Measurements from ENCODE around the gene CAPZA2. TPM values are rescaled to one million over a fixed set of nuclear protein-coding genes. Genes with fewer than 3 reads are reported as not detected.
"Not testable (repeated sequence)": the region's sequence is repeated elsewhere in the genome, so short reads cannot be mapped to it uniquely, and the experiment has no call there.

The CAPZA2 gene
- total RNA-seq, 2 experiments from 2014 or later: 131 to 135 TPM

DNA sequence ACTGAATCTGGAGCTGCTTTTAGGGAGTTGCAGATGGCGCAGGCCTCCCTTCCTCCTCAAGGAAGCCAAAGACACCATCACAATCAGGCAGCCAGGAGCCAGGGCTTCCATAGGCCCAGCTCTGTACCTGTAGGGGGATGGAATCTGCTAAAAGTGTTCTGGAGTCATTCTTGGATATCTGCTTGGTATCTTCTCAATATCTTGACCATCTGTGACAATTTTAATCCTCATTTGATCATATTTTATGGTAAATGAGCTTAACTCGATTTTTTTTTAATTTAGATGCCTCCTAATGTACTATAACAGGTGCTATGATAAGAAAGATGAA lies 94.1 kb downstream of the CAPZA2 start:
- POLR2A ChIA-PET: no interaction called here
- DNase-seq (no peak), ATAC-seq (ENCODE audit: low read depth) (no peak)
- Mint-ChIP-seq H3K4me1 (peaks cover 19% of the 10 kb centered on the region), H3K27me3 (peaks cover 3% of the 10 kb centered on the region), H3K4me3 (no peak overlapping the region), H3K9me3 (no peaks in the 10 kb centered on the region), H3K36me3 (no peaks in the 10 kb centered on the region), H3K27ac (no peak overlapping the region)

DNA sequence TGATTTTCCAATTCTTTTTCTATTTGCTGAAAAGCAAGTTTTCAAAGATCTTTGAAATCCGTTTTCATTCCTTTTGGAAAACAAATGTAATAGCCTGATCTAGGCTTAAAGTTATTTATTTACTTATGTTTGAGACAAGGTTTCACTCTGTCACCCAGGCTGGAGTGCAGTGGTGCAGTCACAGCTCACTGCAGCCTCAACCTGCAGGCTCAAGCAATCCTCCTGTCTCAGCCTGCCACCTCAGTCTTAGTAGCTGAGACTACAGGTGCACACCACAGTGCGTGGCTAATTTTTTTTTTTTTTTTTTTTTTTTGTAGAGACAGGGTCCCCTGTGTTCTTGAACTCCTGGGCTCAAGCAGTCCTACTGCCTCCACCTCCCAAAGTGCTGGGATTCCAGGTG lies 95.5 kb downstream of the CAPZA2 start:
- POLR2A ChIA-PET: interaction anchor here (0.7 kb wide), 1 partner anchor 56 kb away, joined by 4 read pairs; no protein-coding TSS in a partner anchor
- Mint-ChIP-seq H3K27me3 (peaks cover 6% of the 10 kb centered on the region), H3K36me3 (peaks cover 3% of the 10 kb centered on the region), H3K4me1 (peaks cover 19% of the 10 kb centered on the region), H3K27ac (no peak overlapping the region), H3K4me3 (no peak overlapping the region), H3K9me3 (peaks cover 3% of the 10 kb centered on the region)
- ATAC-seq (ENCODE audit: low read depth) (no peak), DNase-seq (no peak)

DNA sequence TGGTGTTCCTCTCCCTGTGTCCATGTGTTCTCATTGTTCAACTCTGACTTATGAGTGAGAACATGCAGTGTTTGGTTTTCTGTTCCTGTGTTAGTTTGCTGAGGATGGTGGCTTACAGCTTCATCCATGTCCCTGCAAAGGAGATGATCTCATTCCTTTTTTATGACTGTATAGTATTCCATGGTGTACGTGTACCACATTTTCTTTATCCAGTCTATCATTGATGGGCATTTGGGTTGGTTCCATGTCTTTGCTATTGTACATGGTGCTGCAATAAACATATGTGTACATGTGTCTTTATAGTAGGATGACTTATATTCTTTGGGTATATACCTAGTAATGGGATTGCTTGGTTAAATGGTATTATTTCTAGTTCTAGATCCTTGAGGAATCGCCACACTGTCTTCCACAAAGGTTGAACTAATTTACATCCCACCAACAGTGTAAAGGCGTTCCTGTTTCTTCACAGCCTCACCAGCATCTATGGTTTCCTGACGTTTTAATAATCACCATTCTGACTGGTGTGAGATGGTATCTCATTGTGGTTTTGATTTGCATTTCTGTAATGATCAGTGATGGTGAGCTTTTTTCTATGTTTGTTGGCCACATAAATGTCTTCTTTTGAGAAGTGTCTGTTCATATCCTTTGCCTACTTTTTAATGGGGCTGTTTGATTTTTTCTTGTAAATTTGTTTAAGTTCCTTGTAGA lies 99.7 kb downstream of the CAPZA2 start:
- POLR2A ChIA-PET; H3K4me1 Mint-ChIP-seq; H3K9me3 Mint-ChIP-seq; DNase-seq; ATAC-seq (ENCODE audit: low read depth); H3K27me3 Mint-ChIP-seq; H3K4me3 Mint-ChIP-seq; H3K27ac Mint-ChIP-seq; H3K36me3 Mint-ChIP-seq: not testable (repeated sequence)

GRCh38 chr7:116963234-116963633 lies 100.8 kb downstream of the CAPZA2 start:
- Mint-ChIP-seq H3K27me3 (peaks cover 6% of the 10 kb centered on the region), H3K36me3 (peaks cover 3% of the 10 kb centered on the region), H3K9me3 (peaks cover 4% of the 10 kb centered on the region), H3K4me3 (no peak overlapping the region), H3K4me1 (peaks cover 6% of the 10 kb centered on the region), H3K27ac (no peak overlapping the region)
- no peak for ATAC-seq (ENCODE audit: low read depth)
- POLR2A ChIA-PET: no interaction called here
- no peak for DNase-seq

GRCh38 chr7:116966601-116967000 lies 104.2 kb downstream of the CAPZA2 start:
- Mint-ChIP-seq H3K27ac (no peak overlapping the region), H3K9me3 (peaks cover 4% of the 10 kb centered on the region), H3K36me3 (peaks cover 4% of the 10 kb centered on the region), H3K4me1 (peaks cover 12% of the 10 kb centered on the region), H3K4me3 (no peak overlapping the region), H3K27me3 (peaks cover 5% of the 10 kb centered on the region)
- DNase-seq (no peak), ATAC-seq (ENCODE audit: low read depth) (no peak)
- POLR2A ChIA-PET: no interaction called here

DNA sequence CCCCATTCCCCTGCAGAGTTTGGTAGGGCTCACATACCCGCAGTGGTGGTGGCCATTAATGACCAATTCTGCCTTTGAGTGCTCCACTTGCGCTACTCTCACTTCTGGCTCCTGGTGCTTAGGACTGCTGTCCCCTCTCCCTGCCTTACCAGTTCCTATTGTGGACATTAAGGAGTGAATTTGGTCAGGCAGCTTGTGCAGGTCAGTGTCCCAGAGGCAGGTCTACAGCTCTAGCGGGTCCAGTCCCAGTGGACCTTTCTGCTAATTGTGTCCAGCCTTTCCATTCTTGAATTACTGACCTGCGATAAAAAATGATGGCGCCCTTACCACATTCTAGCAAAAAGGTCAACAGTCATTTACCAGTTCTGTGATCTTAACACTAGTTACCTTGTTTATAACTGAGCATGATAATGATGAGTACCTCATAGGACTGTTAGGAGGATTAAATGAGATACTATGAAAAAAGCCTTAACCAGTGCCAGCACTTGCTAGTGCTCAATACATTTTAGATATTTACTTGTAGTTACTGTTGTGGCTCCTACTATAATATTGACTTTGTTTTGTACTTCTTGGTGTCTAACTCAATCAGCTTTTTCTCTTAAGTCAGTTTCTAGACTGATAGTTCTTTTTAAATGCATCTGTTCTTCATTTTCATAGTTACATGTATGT lies 105.0 kb downstream of the CAPZA2 start:
- peaks cover 1% of the 10 kb centered on the region for H3K9me3 Mint-ChIP-seq
- H3K36me3 Mint-ChIP-seq: peaks cover 1% of the 10 kb centered on the region
- ATAC-seq (ENCODE audit: low read depth): no peak
- DNase-seq: no peak
- peaks cover 10% of the 10 kb centered on the region for H3K4me1 Mint-ChIP-seq
- H3K27me3 Mint-ChIP-seq: peaks cover 2% of the 10 kb centered on the region
- H3K27ac Mint-ChIP-seq: no peak overlapping the region
- H3K4me3 Mint-ChIP-seq: no peak overlapping the region
- POLR2A ChIA-PET: no interaction called here

- POLR2A ChIA-PET: no interaction called here
- DNase-seq (no peak), ATAC-seq (ENCODE audit: low read depth) (no peak)
- Mint-ChIP-seq H3K9me3 (peaks cover 1% of the 10 kb centered on the region), H3K36me3 (peaks cover 1% of the 10 kb centered on the region), H3K27ac (no peak overlapping the region), H3K4me1 (peaks cover 8% of the 10 kb centered on the region), H3K4me3 (no peak overlapping the region), H3K27me3 (peaks cover 2% of the 10 kb centered on the region)
Observed at GRCh38 chr7:116967983-116968382, 105.6 kb downstream of the CAPZA2 start.

DNA sequence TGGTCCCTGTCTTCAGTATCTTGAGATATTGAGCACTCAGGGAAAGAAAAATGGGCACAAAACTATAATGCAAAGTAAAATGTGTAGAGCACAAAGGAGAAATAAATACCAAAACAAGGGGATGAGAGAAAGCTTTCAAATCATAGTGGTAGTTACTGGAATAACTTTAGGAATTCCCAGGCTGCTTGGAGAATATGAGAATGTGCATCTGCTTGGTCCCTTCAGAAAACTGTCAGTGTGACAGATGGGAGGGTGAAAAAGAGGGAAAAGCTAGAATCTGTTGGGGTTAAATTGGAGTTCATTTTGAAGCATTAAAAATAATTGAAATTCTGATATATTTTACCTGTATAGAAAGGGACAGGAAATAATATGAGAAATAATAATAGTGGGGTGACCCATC lies 106.2 kb downstream of the CAPZA2 start:
- Mint-ChIP-seq H3K27ac (no peak overlapping the region), H3K27me3 (peaks cover 2% of the 10 kb centered on the region), H3K9me3 (peaks cover 1% of the 10 kb centered on the region), H3K4me3 (no peak overlapping the region), H3K36me3 (peaks cover 1% of the 10 kb centered on the region), H3K4me1 (peaks cover 8% of the 10 kb centered on the region)
- POLR2A ChIA-PET: no interaction called here
- no peak for DNase-seq
- ATAC-seq (ENCODE audit: low read depth): no peak

DNA sequence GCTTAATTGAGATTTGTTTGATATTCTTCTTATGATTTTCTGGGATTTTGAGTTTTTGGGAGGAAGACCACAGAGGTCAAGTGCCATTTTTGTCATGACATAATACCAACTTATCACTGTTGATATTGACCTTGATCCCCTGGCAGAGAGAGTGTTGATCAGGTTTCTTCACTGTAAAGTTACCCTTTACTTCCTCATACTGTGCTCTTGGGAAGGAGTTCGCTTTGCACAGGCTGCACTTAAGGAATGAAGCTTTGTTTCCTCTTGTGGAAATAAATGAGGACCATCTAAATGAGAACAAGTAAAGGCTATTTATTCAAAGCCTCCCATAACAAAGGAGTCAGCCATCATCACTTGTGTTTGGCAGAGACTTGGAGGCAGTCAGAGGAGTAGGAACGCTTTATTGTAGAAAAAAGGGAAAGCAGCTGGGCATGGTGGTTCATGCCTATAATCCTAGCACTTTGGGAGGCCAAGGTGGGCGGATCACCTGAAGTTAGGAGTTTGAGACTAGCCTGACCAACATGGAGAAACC lies 107.0 kb downstream of the CAPZA2 start:
- POLR2A ChIA-PET: no interaction called here
- Mint-ChIP-seq H3K36me3 (peaks cover 1% of the 10 kb centered on the region), H3K4me3 (no peak overlapping the region), H3K27me3 (peaks cover 2% of the 10 kb centered on the region), H3K27ac (no peak overlapping the region), H3K4me1 (peaks cover 8% of the 10 kb centered on the region), H3K9me3 (peaks cover 1% of the 10 kb centered on the region)
- ATAC-seq (ENCODE audit: low read depth) (no peak), DNase-seq (no peak)

DNA sequence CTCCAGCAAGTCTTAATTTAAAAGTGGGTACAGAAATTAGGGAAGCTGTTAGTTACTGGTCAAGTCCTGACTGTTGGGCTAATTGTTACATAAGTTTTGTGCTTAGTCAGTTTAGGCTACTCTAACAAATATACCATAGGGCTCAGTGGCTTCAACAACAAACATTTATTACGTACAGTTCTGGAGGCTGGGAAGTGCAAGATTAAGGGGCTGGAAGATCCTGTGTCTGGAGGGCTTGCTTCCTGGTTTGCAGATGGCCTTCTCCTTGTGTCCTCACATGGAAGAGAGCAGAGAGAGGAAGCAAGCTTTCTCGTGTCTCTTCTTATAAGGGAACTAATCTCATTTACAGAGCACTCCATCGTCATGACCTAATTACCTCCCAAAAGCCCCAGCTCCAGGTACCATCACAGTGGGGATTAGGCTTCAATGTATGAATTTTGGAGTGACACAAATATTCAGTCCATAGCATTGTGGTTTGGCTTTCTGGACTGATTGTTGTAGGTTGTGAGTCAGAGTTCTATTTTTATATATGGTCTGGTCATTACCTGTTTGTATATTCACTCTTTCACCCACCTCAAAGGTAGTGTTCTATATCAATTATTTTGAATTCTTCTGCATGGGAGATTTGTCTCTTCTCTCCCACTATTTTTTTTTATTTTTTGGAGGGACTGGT lies 108.0 kb downstream of the CAPZA2 start:
- no peak for ATAC-seq (ENCODE audit: low read depth)
- Mint-ChIP-seq H3K9me3 (peaks cover 1% of the 10 kb centered on the region), H3K27ac (no peak overlapping the region), H3K27me3 (peaks cover 2% of the 10 kb centered on the region), H3K4me3 (no peak overlapping the region), H3K36me3 (peaks cover 1% of the 10 kb centered on the region), H3K4me1 (peaks cover 8% of the 10 kb centered on the region)
- DNase-seq: no peak
- POLR2A ChIA-PET: no interaction called here

DNA sequence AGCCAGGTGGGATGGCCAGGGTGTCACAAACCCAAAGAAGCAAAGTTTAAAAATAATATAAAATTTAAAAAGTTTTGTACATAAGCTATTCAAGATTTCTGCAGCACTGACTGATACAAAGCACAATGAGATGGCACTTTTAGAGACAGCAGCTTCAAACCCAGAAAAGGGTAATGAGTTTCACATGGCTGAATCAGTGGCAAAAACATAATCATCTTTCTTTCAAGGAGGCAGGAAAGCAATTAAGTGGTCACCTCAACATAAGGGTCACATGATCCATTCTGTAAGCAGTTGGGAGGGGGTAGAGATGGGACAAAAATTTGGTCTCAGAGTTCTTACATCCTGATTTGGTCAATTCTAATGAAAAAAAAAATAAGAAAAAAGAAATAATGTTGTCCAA lies 108.8 kb downstream of the CAPZA2 start:
- H3K4me1 Mint-ChIP-seq; H3K9me3 Mint-ChIP-seq; ATAC-seq (ENCODE audit: low read depth); H3K36me3 Mint-ChIP-seq; H3K27ac Mint-ChIP-seq; POLR2A ChIA-PET; DNase-seq; H3K27me3 Mint-ChIP-seq; H3K4me3 Mint-ChIP-seq: not testable (repeated sequence)

Measured in activated naive CD8-positive, alpha-beta T cell treated with anti-CD3 and anti-CD28 coated beads, Interleukin-2, amount 10 ng/mL, durations not matched to agents 7 days and 5 days (primary cell).